HG03571 (cell line): ENCODE measurements around the gene DHX58.

Experiments
- ATAC-seq: cut with Tn5 transposase; IDR thresholded peaks from one replicate; pipeline ENCODE4 v1.9.1; 2021; ENCODE audit not compliant: unreplicated experiment

The DHX58 gene

DNA sequence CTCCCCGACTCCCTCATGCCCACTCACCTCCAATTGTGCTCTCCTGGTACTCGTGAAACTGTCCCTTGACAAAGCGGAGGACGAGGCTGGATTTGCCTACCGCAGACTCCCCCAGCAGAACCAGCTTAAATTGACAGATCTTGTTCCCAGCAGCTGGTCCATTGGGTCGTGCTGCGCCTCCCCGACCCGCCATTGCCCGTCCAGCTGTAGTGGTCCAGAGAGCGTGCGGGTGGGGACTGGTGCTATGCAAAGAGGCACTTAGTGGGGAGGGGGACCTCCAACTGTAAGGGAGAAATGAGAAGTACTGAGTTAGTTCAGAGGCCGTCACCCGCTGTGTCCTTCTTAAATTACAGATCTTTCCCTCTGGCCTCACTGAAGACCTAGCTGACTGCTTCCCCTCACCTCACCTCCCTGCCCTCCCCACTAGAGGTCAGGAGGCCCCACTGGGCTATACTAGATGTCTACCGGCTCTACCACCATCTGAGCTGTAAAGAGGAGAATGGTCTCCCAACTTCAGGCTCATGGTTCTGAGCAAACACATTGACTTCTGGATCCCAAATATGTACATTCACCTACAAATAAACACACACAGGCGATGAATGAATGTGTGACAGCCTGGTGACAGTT lies 17.9 kb upstream of the DHX58 start:
- no peak for ATAC-seq

GRCh38 chr17:42129109-42129837 lies 16.8 kb upstream of the DHX58 start:
- no peak for ATAC-seq

DNA sequence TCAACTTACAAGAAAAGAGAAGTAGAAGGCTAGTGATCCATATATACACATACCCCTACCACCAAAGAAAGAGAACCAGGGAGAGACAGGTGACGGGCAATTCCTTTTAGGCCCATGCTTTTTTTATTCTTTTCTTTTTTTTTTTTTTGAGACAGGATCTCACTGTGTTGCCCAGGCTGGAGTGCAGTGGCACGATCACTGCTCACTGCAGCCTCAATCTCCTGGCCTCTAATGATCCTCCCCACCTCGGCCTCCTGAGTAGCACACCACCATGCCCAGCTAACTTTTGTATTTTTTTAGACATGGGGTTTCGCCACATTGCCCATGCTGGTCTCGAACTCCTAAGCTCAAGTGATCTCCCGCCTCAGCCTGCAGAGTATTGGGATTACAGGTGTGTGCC lies 14.9 kb upstream of the DHX58 start:
- ATAC-seq = no peak

GRCh38 chr17:42126836-42127235 lies 14.3 kb upstream of the DHX58 start:
- no peak for ATAC-seq

DNA sequence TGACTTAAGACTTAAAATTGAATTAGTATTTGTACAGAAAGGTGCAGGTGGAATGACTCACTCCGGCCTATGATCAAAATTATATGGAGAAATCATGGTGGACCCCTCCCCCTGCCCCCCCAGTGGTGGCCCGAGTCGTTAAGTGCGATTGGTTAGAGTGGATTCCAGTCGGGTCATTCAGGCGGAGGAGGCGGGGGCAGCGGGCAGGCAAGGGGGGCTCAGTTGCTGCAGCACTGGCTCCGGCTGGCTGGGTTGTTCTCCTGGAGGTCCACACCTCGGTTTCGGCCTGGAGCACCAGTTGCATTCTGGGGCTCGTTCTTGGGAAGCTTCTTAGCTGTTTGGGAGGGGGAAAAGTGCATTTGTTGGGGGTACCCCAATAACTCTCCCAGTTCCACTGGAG lies 13.1 kb upstream of the DHX58 start:
- ATAC-seq = no peak

DNA sequence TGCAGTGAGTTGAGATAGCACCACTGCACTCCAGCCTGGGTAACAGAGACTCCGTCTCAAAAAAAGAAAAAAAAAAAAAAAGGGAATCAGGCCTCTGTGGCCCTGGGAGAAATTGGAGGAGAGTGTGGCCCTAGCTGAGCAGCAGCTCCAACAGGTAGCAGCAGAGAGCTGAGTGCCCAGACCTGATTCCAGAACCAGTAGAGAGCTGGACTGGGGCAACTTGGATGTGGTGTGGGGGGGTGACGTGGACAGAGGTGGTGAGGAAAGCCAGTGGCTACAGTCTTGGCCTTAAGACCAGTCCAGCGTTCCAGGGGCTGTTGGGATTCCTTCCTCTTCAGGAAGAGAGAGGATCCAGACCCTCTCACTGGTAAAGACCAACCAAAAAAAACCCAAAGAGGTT lies 11.7 kb upstream of the DHX58 start:
- no peak for ATAC-seq

DNA sequence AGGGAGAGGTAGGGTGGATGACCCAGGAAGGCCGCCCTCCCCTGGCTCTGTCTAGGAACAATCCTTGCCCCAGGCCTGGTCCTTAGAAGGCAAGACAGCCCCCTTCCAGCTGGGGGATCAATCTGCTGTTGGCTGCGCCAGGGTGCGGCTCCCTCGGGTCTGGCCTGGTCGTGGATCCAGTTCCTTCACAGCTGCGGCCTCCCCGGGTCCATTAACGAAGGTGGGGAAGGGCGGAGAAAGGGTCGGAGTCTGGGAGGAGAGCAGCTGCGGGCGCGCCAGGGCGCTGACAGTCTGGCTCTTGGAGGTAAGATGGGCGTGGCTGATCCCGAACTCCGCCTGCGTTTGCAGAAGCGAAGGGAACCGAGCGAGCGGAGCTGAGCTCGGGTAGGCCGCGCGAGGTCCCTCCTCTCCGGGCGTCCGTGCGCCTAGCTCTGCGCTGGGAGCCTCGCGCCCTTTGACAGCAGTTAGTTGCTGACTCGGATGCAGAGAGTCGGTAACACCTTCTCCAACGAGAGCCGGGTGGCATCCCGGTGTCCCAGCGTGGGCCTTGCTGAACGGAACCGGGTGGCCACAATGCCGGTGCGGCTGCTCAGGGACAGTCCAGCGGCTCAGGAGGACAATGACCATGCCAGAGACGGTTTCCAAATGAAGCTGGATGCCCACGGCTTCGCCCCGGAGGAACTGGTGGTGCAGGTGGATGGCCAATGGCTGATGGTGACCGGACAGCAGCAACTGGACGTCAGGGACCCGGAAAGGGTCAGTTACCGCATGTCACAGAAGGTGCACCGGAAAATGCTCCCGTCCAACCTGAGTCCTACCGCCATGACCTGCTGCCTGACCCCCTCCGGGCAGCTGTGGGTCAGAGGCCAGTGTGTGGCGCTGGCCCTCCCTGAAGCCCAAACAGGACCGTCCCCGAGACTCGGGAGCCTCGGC lies 10.1 kb upstream of the DHX58 start, which contains the start of gene HSPB9:
HSPB9 (plus strand) TSS at position 434 of the 933 bp plus-strand sequence; CDS start at position 481, 47 bp downstream.
- no peak for ATAC-seq

- peak; percentile 54 for ATAC-seq
Measured at GRCh38 chr17:42120770-42121769, 8.6 kb upstream of the DHX58 start, which contains the start of gene KAT2A. KAT2A (minus strand) TSS chr17:42121367; CDS start chr17:42121304, 63 bp downstream.

DNA sequence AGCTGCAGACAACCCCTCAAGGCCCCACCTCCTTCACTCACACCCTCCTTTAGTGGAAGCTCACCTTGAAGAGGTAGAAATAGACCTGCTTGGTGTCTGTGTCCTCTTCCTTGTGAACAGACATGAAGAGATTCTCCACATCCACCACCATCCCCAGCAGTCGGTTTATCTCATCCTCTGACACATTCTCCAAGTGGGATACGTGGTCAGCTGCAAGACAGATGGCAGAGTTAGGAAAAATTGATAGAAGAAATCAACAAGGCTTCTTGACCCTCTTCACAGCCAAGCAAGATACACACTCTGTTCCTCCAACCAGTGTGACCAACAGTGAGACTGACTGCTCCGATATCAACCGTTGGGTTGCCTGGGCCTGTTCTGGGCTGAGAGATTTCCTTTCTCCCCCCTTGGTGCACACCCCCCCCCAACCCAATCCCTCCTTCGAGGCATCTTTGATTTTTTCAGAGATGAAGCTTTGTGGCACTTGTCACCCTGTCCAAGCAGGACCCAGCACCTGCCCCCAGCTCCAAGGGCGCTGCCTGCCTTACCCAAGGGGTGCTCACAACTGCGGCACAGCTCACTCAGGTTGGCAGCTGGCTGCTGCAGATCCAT lies 7.8 kb upstream of the DHX58 start:
- no peak for ATAC-seq

DNA sequence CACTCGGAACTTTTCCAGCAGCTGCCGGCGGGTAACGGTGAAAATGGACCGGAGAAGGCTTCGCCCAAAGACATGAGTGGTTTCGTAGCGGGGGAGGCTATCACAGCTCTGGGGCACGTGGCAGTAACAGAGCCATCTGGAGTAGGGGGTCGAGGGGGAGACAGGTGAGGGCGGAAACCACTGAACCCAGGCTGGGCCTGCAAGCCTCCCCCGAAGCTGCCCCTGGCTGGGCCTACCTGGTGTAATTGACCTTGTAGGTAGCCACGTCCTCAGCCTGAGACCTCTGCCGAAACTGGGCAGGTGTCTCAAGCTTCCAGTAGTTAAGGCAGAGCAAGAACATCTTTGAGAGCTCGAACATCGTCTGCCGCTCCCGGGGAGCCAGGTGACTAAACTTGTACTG lies 6.8 kb upstream of the DHX58 start:
- ATAC-seq = no peak

- no peak for ATAC-seq
Measured at GRCh38 chr17:42118545-42118944, 6.0 kb upstream of the DHX58 start.

- ATAC-seq = no peak
Measured at GRCh38 chr17:42118126-42118510, 5.6 kb upstream of the DHX58 start.

DNA sequence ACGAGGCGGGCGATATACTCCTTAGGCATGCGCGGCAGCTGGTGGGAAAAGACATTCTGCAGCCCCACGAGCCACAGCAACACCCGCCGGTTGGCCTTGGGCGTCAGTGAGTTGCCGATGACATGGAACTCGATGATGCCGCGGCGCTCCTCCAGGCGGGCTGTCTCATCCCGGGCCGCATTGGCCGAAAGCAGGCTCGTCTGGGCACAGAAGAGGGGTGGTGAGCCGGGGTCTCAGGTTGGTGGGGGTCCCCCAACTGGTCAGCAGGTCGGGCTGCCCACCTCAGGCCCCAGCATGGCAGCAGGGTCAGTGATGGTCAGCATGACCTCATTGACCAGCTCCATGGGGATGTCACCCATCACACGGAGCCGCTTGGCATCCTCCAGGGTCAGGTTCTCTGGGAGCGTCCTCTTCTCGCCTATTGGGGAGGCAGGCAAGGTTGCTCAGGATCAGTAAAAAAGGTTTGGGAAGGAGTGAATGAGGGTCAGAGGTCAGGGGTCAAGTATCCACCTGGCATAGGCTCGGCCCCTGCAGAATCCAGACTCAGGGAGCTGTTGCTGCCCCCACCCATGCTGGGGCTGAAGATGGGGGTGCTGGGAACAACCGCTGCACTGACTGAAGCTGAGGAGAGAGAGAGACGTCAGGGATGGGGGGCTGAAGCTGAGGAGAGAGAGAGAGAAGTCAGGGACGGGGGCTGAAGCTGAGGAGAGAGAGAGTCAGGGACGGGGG lies 5.0 kb upstream of the DHX58 start:
- no peak for ATAC-seq

- ATAC-seq = no peak
Measured at GRCh38 chr17:42116705-42117396, 4.3 kb upstream of the DHX58 start.

- no peak for ATAC-seq
Measured at GRCh38 chr17:42114118-42114517, 1.6 kb upstream of the DHX58 start.

GRCh38 chr17:42113293-42114069 lies 967 bp upstream of the DHX58 start:
- ATAC-seq = no peak

DNA sequence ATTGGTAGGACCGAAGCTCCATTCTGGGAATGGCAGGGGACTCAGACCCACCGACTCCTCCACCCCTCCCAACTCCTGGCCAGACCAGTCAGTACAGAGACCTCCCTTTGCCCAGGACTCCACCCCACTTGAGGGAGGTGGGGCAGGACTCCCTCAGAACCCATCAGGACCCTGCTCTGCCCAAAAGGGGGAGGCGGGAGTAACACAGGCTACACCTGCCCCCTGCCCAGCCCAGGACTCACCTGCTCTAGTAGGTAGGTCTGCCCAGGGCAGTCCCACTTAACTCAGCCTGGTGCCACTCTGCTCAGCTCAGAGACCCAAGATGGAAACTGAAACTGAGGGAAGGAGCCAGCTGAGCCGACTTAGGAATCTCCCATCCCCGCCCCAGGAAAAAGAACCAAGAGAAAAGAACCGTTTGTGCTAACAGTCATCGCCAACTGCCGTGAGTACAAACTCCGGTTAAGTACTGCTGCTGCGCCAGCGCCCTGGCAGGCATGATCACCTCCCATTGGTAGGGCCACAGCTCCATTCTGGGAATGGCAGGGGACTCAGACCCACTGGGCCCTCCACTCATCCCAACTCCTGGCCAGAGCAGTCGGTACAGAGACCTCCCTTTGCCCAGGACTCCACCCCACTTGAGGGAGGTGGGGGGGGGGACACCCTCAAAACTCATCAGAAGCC lies 503 bp downstream of the DHX58 start:
- peak; percentile 7 for ATAC-seq
